Stomach smooth muscle (tissue), 2 donors: Measurements from ENCODE around the gene CGNL1.

Source experiments
- H3K27ac ChIP-seq: one replicate; pipeline ENCODE4 v1.7.0; 2013; ENCODE audit warnings: mild to moderate bottlenecking, low read length, inconsistent platforms
- H3K27me3 ChIP-seq, 2 donors: one replicate each; pipeline ENCODE4 v1.7.0; 2013; ENCODE audit warnings: low read length in 2 of 2; ENCODE audit not compliant: insufficient read depth in 2 of 2, control insufficient read depth in 1 of 2
- H3K36me3 ChIP-seq, 2 donors: one replicate each; pipeline ENCODE4 v1.7.0; 2013; ENCODE audit warnings: low read length in 2 of 2; ENCODE audit not compliant: control insufficient read depth in 2 of 2, insufficient read depth in 2 of 2
- H3K4me1 ChIP-seq: one replicate; pipeline ENCODE4 v1.7.0; 2013; ENCODE audit warnings: low read length; ENCODE audit not compliant: control insufficient read depth, insufficient read depth
- H3K4me3 ChIP-seq, 2 donors: one replicate each; pipeline ENCODE4 v1.7.0; 2013; ENCODE audit warnings: low read length in 2 of 2
- H3K9ac ChIP-seq, 2 donors: one replicate each; pipeline ENCODE4 v1.7.0; 2013; ENCODE audit warnings: low read length in 2 of 2, mild to moderate bottlenecking in 1 of 2
- H3K9me3 ChIP-seq, 2 donors: one replicate each; pipeline ENCODE4 v1.7.0; 2013; ENCODE audit warnings: low read length in 2 of 2; ENCODE audit not compliant: control insufficient read depth in 2 of 2
- donor health status: healthy.
- donor health status: Pancreatic carcinoma.

CGNL1 gene

DNA sequence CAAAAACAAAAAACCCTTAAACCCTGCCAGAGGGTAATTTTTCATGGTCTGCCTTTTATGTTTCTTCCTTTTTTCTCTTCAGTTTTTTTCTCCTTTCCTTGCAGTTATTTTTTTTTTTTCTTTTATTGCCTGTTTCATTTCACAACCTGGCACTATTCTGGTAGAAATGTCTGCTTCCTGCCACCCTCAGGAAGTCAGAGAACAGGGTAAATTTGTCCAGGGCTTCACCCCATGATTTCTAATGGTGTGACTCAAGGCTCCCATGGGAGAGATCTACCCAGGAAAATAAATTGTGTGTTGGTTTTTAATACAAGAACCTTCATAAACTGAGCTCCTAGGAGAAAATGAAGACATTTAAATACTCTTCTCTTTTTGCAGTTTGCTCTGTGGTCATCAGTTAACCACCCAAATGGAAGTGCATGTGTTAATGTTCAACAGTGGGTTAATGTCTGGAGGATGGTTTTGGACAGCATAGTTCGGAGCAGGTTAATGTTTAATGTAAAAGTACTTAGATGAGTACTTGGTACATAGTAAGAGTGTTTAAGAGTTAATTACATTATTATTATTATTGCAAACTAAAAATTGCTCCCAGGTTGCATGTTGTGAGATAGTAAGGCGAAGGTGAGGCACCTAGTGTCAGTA, 45.9 kb downstream of the CGNL1 start:
- Histone ChIP-seq H3K4me3 (no peak overlapping the region), H3K9ac (no peak overlapping the region), H3K27ac (no peak overlapping the region), H3K27me3 (no peaks in the 10 kb centered on the region), H3K9me3 (no peaks in the 10 kb centered on the region), H3K4me1 (peaks cover 4% of the 10 kb centered on the region), H3K36me3 (no peaks in the 10 kb centered on the region)

DNA sequence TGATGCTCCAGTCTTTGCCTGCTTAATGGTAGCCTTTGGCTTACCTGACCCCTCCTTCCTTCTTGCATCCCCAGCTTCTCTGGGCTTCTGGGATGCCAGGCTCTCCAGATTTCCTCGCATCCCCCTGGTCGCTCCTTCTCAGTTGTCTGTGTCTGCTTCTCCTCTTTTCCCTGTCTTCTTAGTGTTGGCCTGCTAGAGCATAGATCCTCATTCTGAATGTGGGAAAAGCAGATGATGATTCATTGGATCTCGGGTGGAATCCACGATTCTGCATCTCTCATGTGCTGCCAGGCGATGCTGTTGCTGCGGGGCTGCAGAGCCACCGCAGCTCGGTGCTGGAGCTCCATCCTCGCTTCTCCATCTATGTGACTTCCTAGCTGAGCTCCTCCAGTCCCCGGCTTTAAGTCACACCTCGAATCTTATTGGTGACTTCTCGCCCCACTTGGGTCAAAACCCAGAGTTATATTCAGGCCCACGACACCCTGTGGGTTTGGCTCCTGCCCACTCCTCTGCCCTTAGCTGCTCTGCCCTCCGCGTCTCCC, 47.4 kb downstream of the CGNL1 start:
- Histone ChIP-seq H3K36me3 (no peaks in the 10 kb centered on the region), H3K9me3 (no peaks in the 10 kb centered on the region), H3K27me3 (no peaks in the 10 kb centered on the region), H3K4me3 (no peak overlapping the region), H3K27ac (no peak overlapping the region), H3K9ac (no peak overlapping the region), H3K4me1 (peaks cover 12% of the 10 kb centered on the region)

DNA sequence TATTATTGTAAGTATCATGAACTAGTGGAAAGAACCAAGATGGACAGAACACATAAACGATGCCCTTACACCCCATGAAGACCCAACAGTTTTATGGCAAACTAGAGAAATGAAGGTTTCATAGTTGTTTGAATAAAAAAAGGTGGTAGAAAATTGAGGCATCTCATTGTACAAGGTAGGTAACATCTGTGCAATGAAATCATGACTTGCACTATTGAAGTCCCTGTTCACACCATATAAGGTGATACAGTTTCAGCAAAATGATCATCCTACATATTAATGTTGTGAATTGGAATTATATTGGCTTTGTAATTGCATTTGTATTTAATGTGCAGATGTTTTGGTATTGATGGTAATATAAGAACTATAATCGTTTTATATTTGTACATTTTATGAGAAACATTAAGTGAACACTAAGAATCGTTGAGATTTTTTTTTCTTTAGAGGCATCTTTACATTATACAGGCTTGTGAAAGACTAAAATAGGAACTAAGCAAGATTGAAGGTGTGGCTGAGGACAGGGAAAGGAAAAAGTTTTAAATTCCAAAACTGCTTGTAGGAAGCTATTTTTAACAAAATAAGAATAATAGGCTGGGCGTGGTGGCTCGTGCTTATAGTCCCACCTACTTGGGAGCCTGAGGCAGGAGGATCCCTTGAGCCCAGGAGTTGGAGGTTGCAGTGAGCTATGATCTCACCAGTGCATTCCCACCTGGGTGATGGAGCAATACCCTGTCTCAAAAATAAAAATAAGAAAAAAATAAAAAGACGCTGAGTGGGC, 48.5 kb downstream of the CGNL1 start:
- H3K4me1 ChIP-seq = peaks cover 12% of the 10 kb centered on the region

DNA sequence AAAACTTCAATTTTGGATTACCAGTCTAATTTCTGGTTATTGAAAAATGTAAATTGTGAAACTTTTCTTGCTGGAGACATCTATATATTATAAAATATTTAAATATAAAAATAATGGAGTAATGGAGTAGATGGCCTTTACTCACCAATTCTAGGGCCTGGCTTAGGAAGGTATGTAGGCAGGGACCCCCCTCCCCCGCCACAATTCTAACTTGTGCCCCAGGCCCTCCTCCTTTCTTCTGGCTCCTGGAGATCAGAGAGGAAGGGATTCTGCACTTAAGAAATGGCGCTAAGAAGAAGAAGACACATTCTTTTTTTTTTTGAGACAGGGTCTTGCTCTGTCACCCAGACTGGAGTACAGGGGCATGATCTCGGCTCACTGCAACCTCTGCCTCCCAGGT, 49.5 kb downstream of the CGNL1 start:
- no peak overlapping the region for H3K27ac ChIP-seq
- no peak overlapping the region for H3K4me3 ChIP-seq
- no peaks in the 10 kb centered on the region for H3K36me3 ChIP-seq
- H3K9ac ChIP-seq = no peak overlapping the region
- no peaks in the 10 kb centered on the region for H3K9me3 ChIP-seq
- no peaks in the 10 kb centered on the region for H3K27me3 ChIP-seq
- H3K4me1 ChIP-seq = peaks cover 12% of the 10 kb centered on the region

More for the DNA sequence above, 48.5 kb downstream of the CGNL1 start:
- Histone ChIP-seq H3K27me3 (no peaks in the 10 kb centered on the region), H3K27ac (no peak overlapping the region), H3K9ac (no peak overlapping the region), H3K9me3 (no peaks in the 10 kb centered on the region), H3K4me3 (no peak overlapping the region), H3K36me3 (no peaks in the 10 kb centered on the region)

DNA sequence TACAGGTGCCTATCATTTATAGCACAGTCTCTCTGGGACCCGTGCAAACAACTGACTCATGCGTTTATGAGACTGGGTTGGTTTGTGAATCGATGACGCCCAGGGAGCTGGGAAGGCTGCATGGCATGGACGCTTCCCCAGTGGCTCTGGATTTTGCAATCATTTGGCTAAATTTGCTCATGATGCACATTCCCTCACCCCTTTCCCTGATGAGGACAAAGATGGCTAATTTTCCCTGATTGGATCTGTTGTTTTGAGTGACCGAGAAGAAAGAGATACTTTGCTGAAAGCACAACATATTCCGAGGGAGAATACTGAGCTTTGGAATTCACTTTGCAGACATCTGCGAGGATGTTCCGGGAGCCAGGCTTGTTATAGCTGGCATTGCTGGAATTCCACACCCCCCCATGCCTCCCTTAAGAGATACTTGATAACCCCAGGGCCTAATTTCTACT, 51.1 kb downstream of the CGNL1 start:
- Histone ChIP-seq H3K9me3 (no peaks in the 10 kb centered on the region), H3K4me3 (no peak overlapping the region), H3K36me3 (no peaks in the 10 kb centered on the region), H3K27ac (no peak overlapping the region), H3K27me3 (no peaks in the 10 kb centered on the region), H3K9ac (no peak overlapping the region), H3K4me1 (peaks cover 14% of the 10 kb centered on the region)

DNA sequence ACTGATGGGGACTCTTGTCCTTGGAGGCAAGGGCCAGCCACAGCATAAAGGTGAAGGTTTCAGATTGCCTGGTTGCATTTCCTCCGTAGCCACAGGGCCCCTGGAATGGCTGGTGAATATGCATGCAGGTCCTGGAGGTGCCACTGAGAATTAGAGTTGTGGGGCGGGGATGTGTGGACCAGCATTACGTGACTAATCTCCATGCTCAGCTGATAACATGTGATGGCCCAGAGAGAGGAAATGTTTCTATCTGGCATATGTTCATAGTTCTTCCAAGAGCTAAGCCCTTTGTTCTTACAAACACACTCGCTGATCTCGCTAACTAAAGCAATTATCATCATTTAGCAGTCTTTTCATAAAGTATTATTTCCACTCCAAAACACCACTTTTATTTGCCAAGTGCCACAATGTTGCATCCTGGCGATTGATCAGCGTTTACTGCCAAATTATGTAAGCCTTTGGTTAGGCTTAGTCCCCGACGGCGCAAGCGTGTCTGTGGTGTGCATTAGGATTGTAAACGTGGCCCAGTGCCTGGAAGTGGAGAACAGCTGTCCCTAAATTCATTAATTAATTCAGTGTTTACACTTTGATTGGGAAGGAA, 55.9 kb downstream of the CGNL1 start:
- Histone ChIP-seq H3K4me3 (no peak overlapping the region), H3K27ac (no peak overlapping the region), H3K9ac (no peak overlapping the region), H3K9me3 (no peaks in the 10 kb centered on the region), H3K36me3 (no peaks in the 10 kb centered on the region), H3K27me3 (no peaks in the 10 kb centered on the region), H3K4me1 (peaks cover 10% of the 10 kb centered on the region)

DNA sequence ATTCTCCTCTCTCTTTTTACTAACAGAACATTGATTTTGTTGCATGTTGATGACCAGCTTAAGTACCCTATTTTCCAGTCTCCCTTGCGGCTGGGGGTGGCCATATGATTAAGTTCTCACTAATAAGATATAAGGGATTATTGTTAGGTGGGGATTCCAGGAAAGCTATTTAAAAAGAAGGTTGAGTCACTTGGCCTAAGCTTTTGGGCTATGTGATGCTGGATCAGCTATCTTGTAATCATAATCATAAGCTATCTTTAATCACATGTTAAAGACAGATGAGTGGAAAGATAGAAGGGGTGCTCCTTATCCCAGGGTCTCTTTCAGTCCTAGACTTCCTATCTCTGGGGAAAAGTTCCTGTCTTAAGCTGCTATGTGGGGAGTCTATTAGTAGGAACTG, 59.9 kb downstream of the CGNL1 start:
- Histone ChIP-seq H3K27ac (no peak overlapping the region), H3K9ac (no peak overlapping the region), H3K27me3 (no peaks in the 10 kb centered on the region)

DNA sequence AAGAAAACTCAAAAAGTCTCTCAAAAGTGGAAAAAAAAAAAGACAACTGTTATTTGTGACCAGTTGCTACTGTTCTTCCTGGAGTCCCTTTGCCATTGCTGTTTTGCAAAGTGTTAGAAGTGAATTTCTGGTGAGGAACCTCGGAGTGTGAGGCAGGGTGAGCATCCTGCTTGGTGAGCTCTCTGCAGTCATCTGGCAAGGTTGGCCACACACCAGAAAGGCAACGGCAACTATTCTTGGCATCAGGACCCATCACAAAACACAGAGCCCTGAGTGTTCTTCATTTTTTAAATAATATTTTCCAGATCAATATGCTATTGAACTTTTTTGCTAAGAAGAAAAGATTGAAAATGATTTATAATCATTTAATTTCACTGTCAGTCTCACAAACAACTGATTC, 60.7 kb downstream of the CGNL1 start:
- no peaks in the 10 kb centered on the region for H3K9me3 ChIP-seq
- H3K27me3 ChIP-seq = no peaks in the 10 kb centered on the region
- H3K36me3 ChIP-seq = no peaks in the 10 kb centered on the region
- H3K27ac ChIP-seq = no peak overlapping the region
- H3K4me3 ChIP-seq = no peak overlapping the region
- peaks cover 1% of the 10 kb centered on the region for H3K4me1 ChIP-seq
- H3K9ac ChIP-seq = no peak overlapping the region

More for the DNA sequence above, 59.9 kb downstream of the CGNL1 start:
- Histone ChIP-seq H3K4me3 (no peak overlapping the region), H3K4me1 (peaks cover 2% of the 10 kb centered on the region), H3K36me3 (no peaks in the 10 kb centered on the region), H3K9me3 (no peaks in the 10 kb centered on the region)

DNA sequence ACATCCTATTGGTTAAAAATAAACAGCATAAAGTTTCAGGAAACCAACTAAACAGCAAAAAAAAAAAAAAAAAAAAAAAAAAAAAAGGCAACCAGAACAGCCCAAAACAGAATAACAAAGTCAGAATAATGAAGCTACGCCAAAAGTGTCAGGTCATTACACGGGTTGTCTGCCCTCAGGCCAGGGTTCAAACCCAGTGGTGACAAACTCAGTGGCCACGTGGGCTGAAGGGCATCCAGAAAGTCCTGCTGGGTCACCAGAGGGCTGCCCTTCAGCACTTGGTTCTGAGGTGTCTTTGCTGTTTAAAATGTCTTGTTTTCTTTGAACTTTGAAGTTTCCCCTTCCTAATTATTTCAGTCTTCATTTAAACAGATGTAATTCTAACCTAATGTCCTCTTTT, 61.3 kb downstream of the CGNL1 start:
- Histone ChIP-seq H3K9ac (no peak overlapping the region), H3K4me3 (no peak overlapping the region), H3K36me3 (peaks cover 0 to 2% of the 10 kb centered on the region in 2 donors), H3K27ac (no peak overlapping the region), H3K4me1 (no peaks in the 10 kb centered on the region), H3K9me3 (no peaks in the 10 kb centered on the region), H3K27me3 (no peaks in the 10 kb centered on the region)

DNA sequence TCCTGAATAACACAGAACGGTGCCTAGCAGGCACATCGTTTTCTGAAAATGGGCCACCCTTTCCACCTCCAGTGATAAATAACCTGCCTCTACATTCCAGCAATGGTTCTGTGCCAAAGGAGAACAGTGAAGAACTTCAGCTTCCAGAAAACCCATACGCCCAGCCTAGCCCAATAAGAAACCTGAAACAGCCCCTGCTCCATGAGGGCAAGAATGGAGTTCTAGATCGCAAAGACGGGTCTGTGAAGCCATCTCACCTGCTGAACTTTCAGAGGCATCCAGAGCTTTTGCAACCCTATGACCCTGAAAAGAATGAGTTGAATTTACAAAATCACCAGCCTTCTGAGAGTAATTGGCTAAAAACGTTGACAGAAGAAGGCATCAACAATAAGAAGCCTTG, 61.9 kb downstream of the CGNL1 start:
- H3K4me3 ChIP-seq = no peak overlapping the region
- no peaks in the 10 kb centered on the region for H3K27me3 ChIP-seq
- H3K4me1 ChIP-seq = no peaks in the 10 kb centered on the region
- peaks cover 0 to 3% of the 10 kb centered on the region in 2 donors for H3K36me3 ChIP-seq
- H3K9me3 ChIP-seq = no peaks in the 10 kb centered on the region
- no peak overlapping the region for H3K27ac ChIP-seq
- H3K9ac ChIP-seq = no peak overlapping the region
